Keratinocyte (primary cell): ENCODE measurements around the gene XYLT2. TPM values are rescaled to one million over a fixed set of nuclear protein-coding genes. Genes with fewer than 3 reads are reported as not detected.

Source experiments
- DNase-seq: peaks from one replicate; pipeline ENCODE4 v3.0.0-alpha.2; 2011; ENCODE audit warnings: low read depth, missing footprints, low spot score
- FAIRE-seq: peaks from 2 replicates; lab custom pipeline; 2011; peaks lifted over from hg19 to GRCh38; lab: Jason Lieb, UNC
- H2AFZ ChIP-seq: 2 replicates; pipeline ENCODE4 v1.6.0; 2012; ENCODE audit warnings: low read length, control low read depth, inconsistent platforms; ENCODE audit not compliant: control insufficient read depth
- H3K27ac ChIP-seq: 2 replicates; pipeline ENCODE4 v1.5.1; 2011; ENCODE audit warnings: low read length; ENCODE audit not compliant: control insufficient read depth, insufficient read depth
- H3K27me3 ChIP-seq: 3 replicates; pipeline ENCODE4 v1.6.0; 2011; ENCODE audit warnings: low read length; ENCODE audit not compliant: control insufficient read depth, insufficient read depth; ENCODE audit errors: extremely low read depth
- H3K36me3 ChIP-seq, 2 experiments: 2 replicates in 1 of 2; 3 replicates in 1 of 2; pipeline ENCODE4 v1.5.1; 2011; ENCODE audit warnings: low read length in 2 of 2, mild to moderate bottlenecking in 1 of 2; ENCODE audit not compliant: control insufficient read depth in 2 of 2, insufficient read depth in 2 of 2; ENCODE audit errors: extremely low read depth in 1 of 2
- H3K4me1 ChIP-seq: 3 replicates; pipeline ENCODE4 v1.5.1; 2011; ENCODE audit warnings: low read length; ENCODE audit not compliant: control insufficient read depth, insufficient read depth; ENCODE audit errors: extremely low read depth
- H3K4me2 ChIP-seq: 3 replicates; pipeline ENCODE4 v1.6.0; 2011; ENCODE audit warnings: low read depth, low read length; ENCODE audit not compliant: control insufficient read depth, insufficient read depth; ENCODE audit errors: extremely low read depth
- H3K4me3 ChIP-seq, 3 experiments: fragments of 200-600 bp in 1 of 3; sonication (generic) in 1 of 3; 2 replicates in 2 of 3; 3 replicates in 1 of 3; pipeline ENCODE4 v1.5.1; 2011 to 2016; ENCODE audit warnings: low read length in 3 of 3, mild to moderate bottlenecking in 3 of 3, control low read depth in 2 of 3, inconsistent platforms in 1 of 3, low read depth in 1 of 3, mixed read lengths in 1 of 3, mixed run types in 1 of 3, moderate library complexity in 1 of 3; ENCODE audit not compliant: control insufficient read depth in 2 of 3, insufficient read depth in 2 of 3; ENCODE audit errors: extremely low read depth in 1 of 3
- H3K79me2 ChIP-seq: 2 replicates; pipeline ENCODE4 v1.6.0; 2012; ENCODE audit warnings: low read length; ENCODE audit not compliant: control insufficient read depth, insufficient read depth
- H3K9ac ChIP-seq: 3 replicates; pipeline ENCODE4 v1.6.0; 2011; ENCODE audit warnings: low read length; ENCODE audit not compliant: control insufficient read depth, insufficient read depth; ENCODE audit errors: extremely low read depth
- H3K9me1 ChIP-seq: 3 replicates; pipeline ENCODE4 v1.6.0; 2011; ENCODE audit warnings: low read length; ENCODE audit not compliant: control insufficient read depth, insufficient read depth; ENCODE audit errors: extremely low read depth
- H3K9me3 ChIP-seq: 2 replicates; pipeline ENCODE4 v1.5.1; 2012; ENCODE audit warnings: low read depth, low read length; ENCODE audit not compliant: control insufficient read depth
- H4K20me1 ChIP-seq: 3 replicates; pipeline ENCODE4 v1.6.0; 2011; ENCODE audit warnings: low read length; ENCODE audit not compliant: control insufficient read depth, insufficient read depth; ENCODE audit errors: extremely low read depth
- EZH2 ChIP-seq: IDR thresholded peaks from one replicate; pipeline ENCODE4 v1.6.1; 2012; ENCODE audit warnings: inconsistent platforms, mild to moderate bottlenecking, low read length, moderate library complexity
- dilution Hi-C: fragments of 300-500 bp; cut with MboI; formaldehyde crosslinking; loops from one replicate; pipeline ENCODE4 v1.7.0; 2020; ENCODE audit warnings: low sequenced_read_pairs; ENCODE audit not compliant: extremely low pct_ligation_motif_present
- polyA plus RNA-seq, 5 experiments: library from polyadenylated mRNA; depleted of rRNA in 3 of 5; stranded (reverse) in 3 of 5; stranded (forward) in 1 of 5; unstranded in 1 of 5; fragments of >200 nt; gene quantifications; 1 replicate in 1 of 5; 2 replicates in 3 of 5; 3 replicates in 1 of 5; pipeline versions ENCODE4 v1.2.1 to v1.2.3, GENCODE V29; 2011 to 2012; ENCODE audit warnings: missing spikeins in 2 of 5, low read depth in 1 of 5, low replicate concordance in 1 of 5
- TF ChIP-seq, protein P1 (sequence below), 3 experiments: IDR thresholded peaks in 1 of 3; conservative IDR thresholded peaks in 1 of 3; optimal IDR thresholded peaks in 1 of 3; 2 replicates in 2 of 3; 3 replicates in 1 of 3; pipeline versions ENCODE3 to v1.5.1; 2011; ENCODE audit warnings: low read length in 3 of 3, mild to moderate bottlenecking in 3 of 3, moderate library complexity in 2 of 3, control low read depth in 1 of 3, inconsistent platforms in 1 of 3; ENCODE audit not compliant: insufficient read depth in 2 of 3; ENCODE audit errors: extremely low read depth in 1 of 3

The XYLT2 gene
- polyA plus RNA-seq, 1 donor (not counting 4 experiments of a cell fraction or from before 2014, with no cell fraction given), result 15.3 TPM

DNA sequence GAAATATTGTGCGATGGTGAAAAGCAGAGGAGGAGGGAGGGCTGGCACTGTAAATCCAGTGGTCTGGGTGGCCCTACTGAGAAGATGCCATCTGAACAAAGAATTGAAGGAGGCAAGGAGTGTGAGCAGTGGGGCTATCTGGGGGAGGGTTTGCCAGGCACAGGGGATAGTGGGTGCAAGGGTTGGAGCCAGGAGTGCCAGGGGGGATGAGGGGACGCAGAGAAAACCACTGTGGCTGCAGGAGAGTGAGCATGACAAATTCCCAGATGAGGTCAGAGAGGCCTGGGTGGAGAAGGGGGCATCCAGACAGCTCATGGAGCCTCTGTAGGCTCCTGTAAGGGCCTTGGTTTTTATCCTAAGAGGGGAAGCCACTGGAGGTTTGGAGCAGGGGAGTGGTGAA is 4.8 kb downstream of the XYLT2 start:
- H3K4me3 ChIP-seq, result no peak overlapping the region
- no peaks in the 10 kb centered on the region for H3K9me3 ChIP-seq
- H3K27ac ChIP-seq, result no peak overlapping the region
- dilution Hi-C loops, result no loop called here
- no peak overlapping the region for H2AFZ ChIP-seq
- DNase-seq (no peak), FAIRE-seq (no peak)
- TF ChIP-seq, protein P1, sequence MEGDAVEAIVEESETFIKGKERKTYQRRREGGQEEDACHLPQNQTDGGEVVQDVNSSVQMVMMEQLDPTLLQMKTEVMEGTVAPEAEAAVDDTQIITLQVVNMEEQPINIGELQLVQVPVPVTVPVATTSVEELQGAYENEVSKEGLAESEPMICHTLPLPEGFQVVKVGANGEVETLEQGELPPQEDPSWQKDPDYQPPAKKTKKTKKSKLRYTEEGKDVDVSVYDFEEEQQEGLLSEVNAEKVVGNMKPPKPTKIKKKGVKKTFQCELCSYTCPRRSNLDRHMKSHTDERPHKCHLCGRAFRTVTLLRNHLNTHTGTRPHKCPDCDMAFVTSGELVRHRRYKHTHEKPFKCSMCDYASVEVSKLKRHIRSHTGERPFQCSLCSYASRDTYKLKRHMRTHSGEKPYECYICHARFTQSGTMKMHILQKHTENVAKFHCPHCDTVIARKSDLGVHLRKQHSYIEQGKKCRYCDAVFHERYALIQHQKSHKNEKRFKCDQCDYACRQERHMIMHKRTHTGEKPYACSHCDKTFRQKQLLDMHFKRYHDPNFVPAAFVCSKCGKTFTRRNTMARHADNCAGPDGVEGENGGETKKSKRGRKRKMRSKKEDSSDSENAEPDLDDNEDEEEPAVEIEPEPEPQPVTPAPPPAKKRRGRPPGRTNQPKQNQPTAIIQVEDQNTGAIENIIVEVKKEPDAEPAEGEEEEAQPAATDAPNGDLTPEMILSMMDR (optimal IDR thresholded peaks at IDR 0.05 in 1 of 3, IDR thresholded peaks at IDR 0.05 in 1 of 3, conservative IDR thresholded peaks at IDR 0.05 in 1 of 3; ENCODE audit: extremely low read depth in 1 of 3, insufficient read depth in 2 of 3, low read length in 3 of 3), result no peak
- no peak for TF ChIP-seq EZH2
- H3K9me1 ChIP-seq, result peaks cover 2% of the 10 kb centered on the region
- H3K9ac ChIP-seq, result no peak overlapping the region
- H4K20me1 ChIP-seq, result no peaks in the 10 kb centered on the region
- H3K4me2 ChIP-seq, result no peak overlapping the region
- peaks cover 24% of the 10 kb centered on the region for H3K4me1 ChIP-seq
- no peaks in the 10 kb centered on the region for H3K27me3 ChIP-seq
- H3K79me2 ChIP-seq, result peaks cover 35% of the 10 kb centered on the region
- H3K36me3 ChIP-seq, result peaks cover 13% of the 10 kb centered on the region in 2 experiments

DNA sequence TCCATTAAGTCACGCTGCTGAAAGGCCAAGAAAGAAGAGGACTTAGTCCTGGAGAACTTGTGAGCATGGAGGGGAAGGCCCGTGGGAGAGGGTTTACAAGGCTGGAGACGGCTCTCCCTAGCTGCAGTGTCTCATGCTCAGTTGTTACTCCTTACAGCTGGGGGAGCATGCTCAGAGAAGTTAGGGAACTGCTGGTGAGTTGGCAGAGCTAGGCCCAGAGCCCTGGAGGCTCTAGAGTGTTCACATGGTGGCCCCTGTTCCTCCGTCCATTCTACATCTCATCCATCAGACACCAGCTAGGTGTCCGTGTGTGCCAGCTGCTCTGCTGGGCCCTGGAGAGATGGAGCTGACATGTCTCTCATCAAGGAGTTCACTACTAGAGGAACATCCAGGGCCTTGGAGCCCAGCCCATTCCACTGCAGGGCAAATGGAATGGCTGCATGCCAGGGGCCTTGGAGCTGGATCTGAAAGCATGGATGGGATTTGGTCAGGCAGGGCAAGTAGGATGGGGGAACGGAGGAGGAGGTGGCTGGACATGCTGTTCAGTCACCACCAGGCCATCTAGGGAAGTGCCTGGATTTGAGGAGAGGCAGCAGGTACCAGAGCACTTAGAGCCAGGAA is 6.3 kb downstream of the XYLT2 start:
- Histone ChIP-seq H3K4me1 (peaks cover 19% of the 10 kb centered on the region), H3K9me3 (no peaks in the 10 kb centered on the region), H4K20me1 (no peaks in the 10 kb centered on the region), H3K4me2 (no peak overlapping the region), H3K4me3 (no peak overlapping the region), H2AFZ (no peak overlapping the region), H3K9ac (no peak overlapping the region), H3K9me1 (peaks cover 2% of the 10 kb centered on the region), H3K36me3 (peaks cover 21 to 23% of the 10 kb centered on the region in 2 experiments), H3K79me2 (peaks cover 25% of the 10 kb centered on the region), H3K27ac (no peak overlapping the region), H3K27me3 (no peaks in the 10 kb centered on the region)
- no peak for TF ChIP-seq EZH2
- TF ChIP-seq, protein P1 (optimal IDR thresholded peaks at IDR 0.05 in 1 of 3, IDR thresholded peaks at IDR 0.05 in 1 of 3, conservative IDR thresholded peaks at IDR 0.05 in 1 of 3; ENCODE audit: extremely low read depth in 1 of 3, insufficient read depth in 2 of 3, low read length in 3 of 3), result no peak
- dilution Hi-C loops, result no loop called here
- FAIRE-seq, result no peak
- no peak for DNase-seq
